Mesendoderm (in vitro differentiated cells): ENCODE results near the gene PRR5L.

Source experiments
- DNase-seq: peaks from one replicate; pipeline ENCODE4 v3.0.0; 2013
- H2AK5ac ChIP-seq: 2 replicates; pipeline ENCODE4 v1.6.1; 2013; ENCODE audit warnings: low read length, inconsistent platforms
- H2BK120ac ChIP-seq: 2 replicates; pipeline ENCODE4 v1.6.1; 2013; ENCODE audit warnings: low read depth, mild to moderate bottlenecking, low read length, moderate library complexity, mixed read lengths
- H2BK15ac ChIP-seq: replicated peaks from 2 replicates; pipeline ENCODE4 v1.6.1; 2013; ENCODE audit warnings: low read depth, mild to moderate bottlenecking, moderate library complexity
- H2BK5ac ChIP-seq: 2 replicates; pipeline ENCODE4 v1.6.1; 2013; ENCODE audit warnings: low read length, inconsistent platforms
- H3K18ac ChIP-seq: 2 replicates; pipeline ENCODE4 v1.6.1; 2013; ENCODE audit warnings: mild to moderate bottlenecking, low read length, mixed read lengths
- H3K23ac ChIP-seq: one replicate; pipeline ENCODE4 v1.6.1; 2013; ENCODE audit warnings: low read length
- H3K27ac ChIP-seq: 2 replicates; pipeline ENCODE4 v1.5.1; 2013; ENCODE audit warnings: low read depth, mild to moderate bottlenecking, inconsistent platforms, low read length, moderate library complexity
- H3K27me3 ChIP-seq: 2 replicates; pipeline ENCODE4 v1.6.1; 2013; ENCODE audit warnings: low read length, control low read depth, mild to moderate bottlenecking, inconsistent platforms; ENCODE audit not compliant: insufficient read depth, poor library complexity
- H3K36me3 ChIP-seq: 2 replicates; pipeline ENCODE4 v1.6.1; 2013; ENCODE audit warnings: low read length, inconsistent platforms; ENCODE audit not compliant: control insufficient read depth, insufficient read depth
- H3K4ac ChIP-seq: one replicate; pipeline ENCODE4 v1.6.1; 2013; ENCODE audit warnings: low read depth, mild to moderate bottlenecking, low read length, moderate library complexity
- H3K4me1 ChIP-seq: 2 replicates; pipeline ENCODE4 v1.6.1; 2013; ENCODE audit warnings: low read depth, low read length, inconsistent platforms; ENCODE audit not compliant: control insufficient read depth
- H3K4me2 ChIP-seq: 2 replicates; pipeline ENCODE4 v1.6.1; 2013; ENCODE audit warnings: low read length
- H3K4me3 ChIP-seq: 2 replicates; pipeline ENCODE4 v1.5.1; 2013; ENCODE audit warnings: mild to moderate bottlenecking, low read length
- H3K56ac ChIP-seq: one replicate; pipeline ENCODE4 v1.6.1; 2013; ENCODE audit warnings: low read length
- H3K79me1 ChIP-seq: 2 replicates; pipeline ENCODE4 v1.6.1; 2013; ENCODE audit warnings: low read length, inconsistent platforms
- H3K79me2 ChIP-seq: 2 replicates; pipeline ENCODE4 v1.6.1; 2013; ENCODE audit warnings: mild to moderate bottlenecking, low read length; ENCODE audit not compliant: control insufficient read depth, insufficient read depth
- H3K9ac ChIP-seq: 2 replicates; pipeline ENCODE4 v1.6.1; 2013; ENCODE audit warnings: low read length, inconsistent platforms
- H4K5ac ChIP-seq: one replicate; pipeline ENCODE4 v1.6.1; 2013; ENCODE audit warnings: low read length
- H4K8ac ChIP-seq: one replicate; pipeline ENCODE4 v1.6.1; 2013; ENCODE audit warnings: low read depth, mild to moderate bottlenecking, control low read depth, low read length, moderate library complexity
- WGBS: extraction: QIAGEN DNeasy Blood & Tissue Kit; methylation state at CpG from one replicate; pipeline ENCODE4 v1.1.7; 2013; ENCODE audit warnings: low lambda C conversion rate, missing lambda C conversion rate; ENCODE audit not compliant: insufficient coverage; ENCODE audit errors: extremely low coverage; 5-methylcytosine and 5-hydroxymethylcytosine counted together

PRR5L gene

DNA sequence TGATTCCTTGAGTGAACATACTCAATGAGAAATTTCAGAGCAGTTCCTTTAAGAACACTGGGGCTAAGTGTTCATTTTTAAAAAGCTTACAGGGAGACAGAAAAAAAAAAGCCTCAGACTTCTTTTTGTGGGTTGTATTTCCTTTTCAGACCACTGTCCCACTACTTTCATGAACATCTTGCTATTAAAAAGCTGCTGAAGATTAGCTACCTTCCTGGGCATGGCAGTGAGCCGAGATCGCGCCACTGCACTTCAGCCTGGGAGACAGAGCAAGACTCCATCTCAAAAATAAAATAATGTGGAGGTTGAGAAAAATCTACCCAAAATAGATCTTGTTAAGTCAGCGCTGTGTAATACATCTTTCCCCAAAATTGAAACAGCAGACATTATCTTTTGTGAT lies 203.2 kb downstream of the PRR5L start:
- H3K4me3 ChIP-seq, result no peak overlapping the region
- H2BK120ac ChIP-seq, result no peak overlapping the region
- H3K4me1 ChIP-seq, result no peaks in the 10 kb centered on the region
- H2BK5ac ChIP-seq, result no peak overlapping the region
- no peak overlapping the region for H3K9ac ChIP-seq
- H3K56ac ChIP-seq, result no peak overlapping the region
- no CpG with 5 or more reads among the region's 4 CpGs for WGBS
- no peak overlapping the region for H2AK5ac ChIP-seq
- H3K23ac ChIP-seq, result no peak overlapping the region
- H3K4me2 ChIP-seq, result no peak overlapping the region
- H3K27me3 ChIP-seq, result no peaks in the 10 kb centered on the region
- H3K27ac ChIP-seq, result no peak overlapping the region
- H3K79me1 ChIP-seq, result peaks cover 1% of the 10 kb centered on the region
- H4K8ac ChIP-seq, result no peak overlapping the region
- no peak overlapping the region for H3K4ac ChIP-seq
- H3K79me2 ChIP-seq, result no peaks in the 10 kb centered on the region
- no peak for DNase-seq
- no peak overlapping the region for H3K18ac ChIP-seq
- no peak overlapping the region for H4K5ac ChIP-seq
- no peaks in the 10 kb centered on the region for H3K36me3 ChIP-seq
- no peak overlapping the region for H2BK15ac ChIP-seq

DNA sequence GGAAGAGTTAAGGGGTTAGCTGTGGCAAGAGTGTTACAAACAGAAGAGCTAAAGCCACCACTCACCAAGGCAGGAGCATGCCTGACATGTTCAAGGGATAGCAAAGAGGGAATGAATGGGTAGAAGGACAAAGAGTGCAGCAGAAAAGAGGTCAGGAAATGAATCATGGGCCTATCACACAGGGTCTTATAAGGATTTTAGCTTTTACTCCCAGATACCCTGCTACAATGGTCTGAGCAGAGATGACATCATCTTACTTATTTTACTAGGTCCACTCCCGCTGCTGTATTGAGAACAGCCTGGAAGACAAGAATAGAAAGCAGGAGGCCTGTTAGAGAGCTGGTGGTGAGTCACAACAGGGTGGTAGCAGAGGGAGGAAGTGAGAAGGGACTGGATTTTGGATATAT lies 204.2 kb downstream of the PRR5L start:
- Histone ChIP-seq H3K27ac (no peak overlapping the region), H3K56ac (no peak overlapping the region), H3K23ac (no peak overlapping the region), H3K79me1 (peaks cover 1% of the 10 kb centered on the region), H2BK15ac (no peak overlapping the region), H4K5ac (no peak overlapping the region), H2BK5ac (no peak overlapping the region), H3K79me2 (no peaks in the 10 kb centered on the region), H3K18ac (no peak overlapping the region), H3K27me3 (no peaks in the 10 kb centered on the region), H3K4me2 (no peak overlapping the region), H3K9ac (no peak overlapping the region), H2BK120ac (no peak overlapping the region), H2AK5ac (no peak overlapping the region), H4K8ac (no peak overlapping the region), H3K4me1 (no peaks in the 10 kb centered on the region), H3K4ac (no peak overlapping the region), H3K36me3 (no peaks in the 10 kb centered on the region), H3K4me3 (no peak overlapping the region)
- peak; percentile 42 for DNase-seq
- no CpG with 5 or more reads among the region's 1 CpG for WGBS

DNA sequence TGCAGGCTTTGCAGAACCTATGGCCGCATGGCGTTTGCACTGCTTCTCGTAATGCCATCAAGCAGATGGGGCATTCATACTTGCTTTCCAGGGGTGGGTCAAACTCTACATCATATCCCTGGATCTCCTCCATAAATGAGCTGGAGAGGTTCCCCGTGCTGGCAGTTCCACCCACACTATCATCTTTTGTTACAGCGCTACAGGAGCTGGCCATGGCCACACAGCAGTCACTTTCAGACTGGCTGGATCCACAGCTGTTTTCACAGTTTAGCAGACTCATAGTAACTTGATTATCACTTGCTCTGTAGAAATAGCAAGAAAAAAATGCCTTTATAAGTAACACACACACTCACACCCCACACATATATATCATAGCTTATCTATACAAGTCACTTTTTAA lies 205.1 kb downstream of the PRR5L start:
- no CpG with 5 or more reads among the region's 5 CpGs for WGBS
- Histone ChIP-seq H3K27ac (no peak overlapping the region), H3K36me3 (no peaks in the 10 kb centered on the region)

GRCh38 chr11:36507824-36508489 lies 211.9 kb downstream of the PRR5L start:
- no CpG with 5 or more reads among the region's 7 CpGs for WGBS
- Histone ChIP-seq H3K4me3 (no peak overlapping the region), H3K18ac (no peak overlapping the region), H2BK15ac (no peak overlapping the region), H3K4me2 (no peak overlapping the region), H3K27ac (no peak overlapping the region), H3K4me1 (no peaks in the 10 kb centered on the region), H2BK5ac (no peak overlapping the region), H3K27me3 (no peaks in the 10 kb centered on the region), H3K23ac (no peak overlapping the region), H3K79me2 (no peaks in the 10 kb centered on the region), H3K4ac (no peak overlapping the region), H3K36me3 (no peaks in the 10 kb centered on the region), H4K8ac (no peak overlapping the region), H3K9ac (no peak overlapping the region), H2BK120ac (no peak overlapping the region), H3K79me1 (no peaks in the 10 kb centered on the region), H4K5ac (no peak overlapping the region), H2AK5ac (no peak overlapping the region), H3K56ac (no peak overlapping the region)
- no peak for DNase-seq

More for the DNA sequence above, 205.1 kb downstream of the PRR5L start:
- no peak overlapping the region for H3K9ac ChIP-seq
- H2BK15ac ChIP-seq, result no peak overlapping the region
- no peak overlapping the region for H3K18ac ChIP-seq
- H3K4me3 ChIP-seq, result no peak overlapping the region
- no peak overlapping the region for H2BK120ac ChIP-seq
- no peaks in the 10 kb centered on the region for H3K4me1 ChIP-seq
- H2BK5ac ChIP-seq, result no peak overlapping the region
- no peak overlapping the region for H3K56ac ChIP-seq
- DNase-seq, result no peak
- H4K5ac ChIP-seq, result no peak overlapping the region
- no peak overlapping the region for H3K23ac ChIP-seq
- H3K4me2 ChIP-seq, result no peak overlapping the region
- H3K4ac ChIP-seq, result no peak overlapping the region
- H3K27me3 ChIP-seq, result no peaks in the 10 kb centered on the region
- H3K79me1 ChIP-seq, result peaks cover 1% of the 10 kb centered on the region
- H4K8ac ChIP-seq, result peak overlapping the region; percentile 39
- no peaks in the 10 kb centered on the region for H3K79me2 ChIP-seq
- H2AK5ac ChIP-seq, result no peak overlapping the region

GRCh38 chr11:36508743-36509142 lies 212.7 kb downstream of the PRR5L start:
- Histone ChIP-seq H3K9ac (peak overlapping the region; percentile 97), H2BK15ac (no peak overlapping the region), H2BK5ac (no peak overlapping the region), H3K27me3 (no peaks in the 10 kb centered on the region), H4K5ac (no peak overlapping the region), H3K18ac (no peak overlapping the region), H3K4ac (no peak overlapping the region), H3K4me2 (peak overlapping the region; percentile 45), H3K4me1 (no peaks in the 10 kb centered on the region), H3K4me3 (no peak overlapping the region), H2BK120ac (no peak overlapping the region), H3K23ac (no peak overlapping the region), H2AK5ac (no peak overlapping the region), H4K8ac (no peak overlapping the region), H3K79me1 (no peaks in the 10 kb centered on the region), H3K79me2 (no peaks in the 10 kb centered on the region), H3K27ac (no peak overlapping the region), H3K56ac (no peak overlapping the region), H3K36me3 (no peaks in the 10 kb centered on the region)
- no peak for DNase-seq
- WGBS, result no CpG with 5 or more reads among the region's 3 CpGs

GRCh38 chr11:36509201-36509639 lies 213.1 kb downstream of the PRR5L start:
- Histone ChIP-seq H3K79me2 (no peaks in the 10 kb centered on the region), H3K27me3 (no peaks in the 10 kb centered on the region), H4K8ac (no peak overlapping the region), H3K9ac (peak overlapping the region; percentile 97), H2AK5ac (no peak overlapping the region), H3K27ac (no peak overlapping the region), H3K79me1 (no peaks in the 10 kb centered on the region), H2BK120ac (no peak overlapping the region), H3K56ac (peak overlapping the region; percentile 100), H4K5ac (no peak overlapping the region), H3K4me1 (no peaks in the 10 kb centered on the region), H2BK5ac (no peak overlapping the region), H2BK15ac (no peak overlapping the region), H3K4ac (no peak overlapping the region), H3K4me2 (peak overlapping the region; percentile 45), H3K18ac (no peak overlapping the region), H3K23ac (no peak overlapping the region), H3K4me3 (peak overlapping the region; percentile 87), H3K36me3 (no peaks in the 10 kb centered on the region)
- DNase-seq, result peak; percentile 61
- WGBS, result no CpG with 5 or more reads among the region's 15 CpGs
